Sigmoid colon (tissue), 4 donors: ENCODE results near the gene AFAP1.

Experiments
- CTCF ChIP-seq, 4 experiments: fragments of 450-650 bp in 3 of 4; fragments of 200-600 bp in 1 of 4; IDR thresholded peaks; one replicate each; pipeline ENCODE4 v1.5.1; 2016 to 2019; ENCODE audit warnings: antibody characterized with exemption in 4 of 4, mild to moderate bottlenecking in 3 of 4, moderate library complexity in 2 of 4
- POLR2A ChIP-seq, 2 donors: fragments of 450-650 bp; IDR thresholded peaks; one replicate each; pipeline ENCODE4 v1.6.1; 2016; ENCODE audit warnings: antibody characterized with exemption in 2 of 2, mild to moderate bottlenecking in 2 of 2, moderate library complexity in 2 of 2
- POLR2AphosphoS5 ChIP-seq, 4 donors: sonication (generic); formaldehyde crosslinking; IDR thresholded peaks; one replicate each; pipeline ENCODE4 v1.6.1; 2017; ENCODE audit warnings: antibody characterized with exemption in 4 of 4

GRCh38 chr4:7717161-7717560, 222.5 kb downstream of the AFAP1 start:
- TF ChIP-seq CTCF (IDR thresholded peaks at IDR 0.05) (no peak), POLR2A (IDR thresholded peaks at IDR 0.05) (no peak), POLR2AphosphoS5 (IDR thresholded peaks at IDR 0.05) (no peak)
